Activated CD8-positive, alpha-beta T cell treated with anti-CD3 and anti-CD28 coated beads, Interleukin-2, amount 10 ng/mL, durations not matched to agents 7 days and 5 days (primary cell): ENCODE measurements around the gene AK1. TPM values are rescaled to one million over a fixed set of nuclear protein-coding genes. Genes with fewer than 3 reads are reported as not detected.
"Not testable (repeated sequence)": the region's sequence is repeated elsewhere in the genome, so short reads cannot be mapped to it uniquely, and the experiment has no call there.

Source experiments
- ATAC-seq: fragments of 150-1000 bp; cut with Tn5 transposase; one replicate; pipeline ENCODE4 v1.10.0; 2021; ENCODE audit warnings: moderate library complexity
- CTCF ChIA-PET: fragments of 350-600 bp; sonication (Branson Sonifier 250); formaldehyde crosslinking; loops from one replicate; lab custom pipeline; 2021; ENCODE audit warnings: antibody characterized with exemption; lab: Charles Lee
- POLR2A ChIA-PET: fragments of 350-600 bp; sonication (Branson Sonifier 250); formaldehyde crosslinking; loops from one replicate; lab custom pipeline; 2021; ENCODE audit warnings: antibody characterized with exemption; lab: Charles Lee
- DNase-seq: peaks from one replicate; pipeline ENCODE4 v3.0.0-alpha.2; 2020
- H3K27ac Mint-ChIP-seq: one replicate; pipeline ENCODE4 v1.8.0; 2021; ENCODE audit warnings: mild to moderate bottlenecking, mixed read lengths
- H3K27me3 Mint-ChIP-seq: one replicate; pipeline ENCODE4 v1.8.0; 2021; ENCODE audit warnings: low read depth, mixed read lengths
- H3K36me3 Mint-ChIP-seq: one replicate; pipeline ENCODE4 v1.8.0; 2021; ENCODE audit warnings: low read depth, mixed read lengths
- H3K4me1 Mint-ChIP-seq: one replicate; pipeline ENCODE4 v1.8.0; 2021; ENCODE audit warnings: low read depth, mixed read lengths
- H3K4me3 Mint-ChIP-seq: one replicate; pipeline ENCODE4 v1.8.0; 2021; ENCODE audit warnings: mild to moderate bottlenecking, mixed read lengths
- H3K9me3 Mint-ChIP-seq: one replicate; pipeline ENCODE4 v1.8.0; 2022; ENCODE audit warnings: mixed read lengths; ENCODE audit not compliant: insufficient read depth
- total RNA-seq, 2 experiments: library from RNA; stranded (reverse); gene quantifications; one replicate each; pipeline ENCODE4 v1.2.3, GENCODE V29; 2021

Gene AK1
- total RNA-seq, 2 experiments from 2014 or later = 22.4 to 30.4 TPM

DNA sequence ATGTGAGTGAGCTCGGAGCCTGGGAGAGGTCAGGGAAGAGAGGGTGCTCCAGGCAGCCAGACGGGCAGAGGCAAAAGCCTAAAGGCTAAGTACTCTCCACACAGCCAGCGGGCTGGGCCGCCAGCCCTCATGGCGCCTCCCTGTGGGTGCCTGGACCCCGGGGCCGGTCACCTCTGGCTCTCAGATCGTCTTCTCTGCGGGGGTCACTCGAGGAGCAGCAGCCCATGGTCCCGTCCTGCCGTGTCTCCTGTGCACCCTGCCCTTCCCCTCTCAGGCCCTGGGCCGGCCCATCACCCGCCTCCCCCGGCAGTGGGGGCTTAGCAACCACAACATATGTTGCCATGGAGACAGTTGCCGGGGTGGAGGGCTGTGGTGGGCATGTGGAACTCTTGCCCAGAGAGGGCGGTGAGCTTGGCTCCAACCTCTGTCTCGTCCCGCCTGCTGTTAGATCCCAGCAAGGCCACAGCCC lies 4.2 kb downstream of the AK1 start:
- H3K36me3 Mint-ChIP-seq = no peaks in the 10 kb centered on the region
- H3K4me3 Mint-ChIP-seq = no peak overlapping the region
- H3K4me1 Mint-ChIP-seq = peaks cover 8% of the 10 kb centered on the region
- no peaks in the 10 kb centered on the region for H3K9me3 Mint-ChIP-seq
- ATAC-seq (no peak), DNase-seq (no peak)
- ChIA-PET CTCF (interaction anchor here (0.8 to 4.9 kb wide), 3 partner anchors 42 to 138 kb away, joined by 3 to 53 read pairs (median 3); partner anchors contain the start of gene TOR2A), POLR2A (no interaction called here)
- no peak overlapping the region for H3K27ac Mint-ChIP-seq
- peaks cover 3% of the 10 kb centered on the region for H3K27me3 Mint-ChIP-seq

DNA sequence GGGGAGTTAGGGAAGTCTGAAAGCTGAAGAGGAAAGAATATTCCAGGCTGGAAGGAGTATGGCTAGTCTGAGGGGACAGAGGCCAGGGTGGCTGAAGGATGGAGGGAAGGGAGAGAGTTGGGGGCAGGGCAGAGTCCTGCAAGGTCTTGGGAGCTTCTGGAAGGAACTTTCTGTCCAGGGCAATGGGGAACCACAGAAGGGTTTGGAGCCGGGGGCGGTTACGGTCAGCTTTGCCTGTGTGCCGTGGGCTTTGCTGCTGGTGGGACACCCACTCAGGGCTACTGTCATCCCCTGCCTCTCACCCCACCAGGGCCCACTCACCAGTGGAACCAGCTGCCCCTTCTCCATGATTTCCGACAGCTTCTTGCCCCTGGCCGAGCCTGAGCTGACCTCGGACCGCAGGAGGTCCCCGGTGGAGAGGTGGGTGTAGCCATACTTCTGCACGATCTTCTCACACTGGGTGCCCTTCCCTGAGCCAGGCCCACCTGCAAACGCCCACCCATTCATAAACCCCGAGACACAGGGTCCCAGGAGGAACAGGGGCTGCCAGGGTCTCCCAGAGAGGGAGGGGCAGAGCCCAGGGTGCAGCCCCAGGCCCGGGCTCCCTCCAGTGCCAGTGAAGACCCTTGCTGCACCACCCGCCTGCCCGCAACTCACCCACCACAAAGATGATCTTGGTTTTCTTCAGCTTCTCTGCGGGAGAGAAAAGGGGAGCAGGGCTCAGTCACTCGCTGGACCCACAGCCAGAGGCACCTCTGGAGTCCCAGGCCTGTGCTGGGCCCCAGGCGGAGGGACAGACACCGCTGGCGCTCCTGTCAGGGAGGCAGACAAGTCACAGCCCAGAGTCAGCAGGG lies 4.9 kb downstream of the AK1 start:
- CTCF ChIA-PET = interaction anchor here (0.6 to 4.9 kb wide), 3 partner anchors 9 to 138 kb away, joined by 3 to 53 read pairs (median 3); partner anchors contain the start of gene TOR2A
- Mint-ChIP-seq H3K36me3 (no peaks in the 10 kb centered on the region), H3K9me3 (no peaks in the 10 kb centered on the region), H3K4me3 (no peak overlapping the region), H3K27me3 (peaks cover 3% of the 10 kb centered on the region), H3K27ac (no peak overlapping the region), H3K4me1 (peaks cover 8% of the 10 kb centered on the region)
- no peak for ATAC-seq
- POLR2A ChIA-PET = no interaction called here
- no peak for DNase-seq

DNA sequence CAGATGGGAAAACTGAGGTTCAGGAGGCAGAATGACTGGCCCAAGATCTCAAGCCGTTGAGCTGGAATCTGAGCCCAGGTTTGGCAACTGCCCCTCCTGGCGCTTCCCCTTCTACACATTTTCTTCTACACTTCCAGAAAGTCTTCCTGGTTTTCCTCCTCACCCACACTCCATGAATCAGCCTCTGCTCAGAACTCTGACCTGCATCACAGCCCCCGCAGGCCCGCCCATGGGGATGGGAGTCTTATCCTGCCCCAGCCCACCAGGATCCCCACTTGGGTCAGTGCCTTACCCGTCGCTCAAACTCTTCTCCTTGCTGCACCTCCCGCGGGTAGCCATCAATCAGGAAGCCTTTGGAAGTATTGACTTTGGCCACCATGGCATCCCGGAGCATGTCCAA lies 5.9 kb downstream of the AK1 start:
- no peak overlapping the region for H3K27ac Mint-ChIP-seq
- H3K36me3 Mint-ChIP-seq = peaks cover 3% of the 10 kb centered on the region
- no peaks in the 10 kb centered on the region for H3K9me3 Mint-ChIP-seq
- ChIA-PET POLR2A (no interaction called here), CTCF (interaction anchor here (1.0 to 4.9 kb wide), 4 partner anchors 14 to 137 kb away, joined by 3 to 55 read pairs (median 36); partner anchors contain the start of genes CDK9 and TOR2A)
- no peak for DNase-seq
- no peak overlapping the region for H3K4me3 Mint-ChIP-seq
- H3K4me1 Mint-ChIP-seq = peaks cover 5% of the 10 kb centered on the region
- ATAC-seq = no peak
- no peaks in the 10 kb centered on the region for H3K27me3 Mint-ChIP-seq

DNA sequence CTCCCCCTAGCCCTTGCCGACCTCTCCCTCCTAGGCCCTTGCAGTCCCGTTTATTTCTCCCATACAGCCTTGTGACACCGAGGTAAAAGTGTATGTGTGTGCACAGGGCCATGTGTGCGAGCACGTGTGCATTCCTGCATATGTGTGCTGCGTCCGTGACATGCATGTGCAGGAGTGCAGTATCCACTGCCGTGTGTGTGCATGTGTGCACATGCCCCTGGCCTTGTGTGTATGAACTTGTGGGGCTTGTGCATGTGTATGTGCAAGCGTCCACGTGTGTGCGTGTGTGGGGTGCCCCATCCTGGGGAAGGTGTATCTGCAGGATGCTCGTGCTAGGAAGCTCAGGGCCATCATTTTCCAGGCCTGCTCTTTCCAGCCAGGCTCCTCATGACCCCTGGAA lies 6.6 kb downstream of the AK1 start:
- Mint-ChIP-seq H3K27me3 (no peaks in the 10 kb centered on the region), H3K27ac (no peak overlapping the region), H3K36me3 (peaks cover 3% of the 10 kb centered on the region), H3K4me1 (peaks cover 9% of the 10 kb centered on the region), H3K9me3 (no peaks in the 10 kb centered on the region), H3K4me3 (no peak overlapping the region)
- CTCF ChIA-PET = interaction anchor here (1.0 to 4.9 kb wide), 16 partner anchors 9 to 136 kb away, joined by 3 to 55 read pairs (median 12); partner anchors contain the start of genes CDK9, ENG, ST6GALNAC4 and TOR2A
- ATAC-seq (no peak), DNase-seq (no peak)
- POLR2A ChIA-PET = no interaction called here

DNA sequence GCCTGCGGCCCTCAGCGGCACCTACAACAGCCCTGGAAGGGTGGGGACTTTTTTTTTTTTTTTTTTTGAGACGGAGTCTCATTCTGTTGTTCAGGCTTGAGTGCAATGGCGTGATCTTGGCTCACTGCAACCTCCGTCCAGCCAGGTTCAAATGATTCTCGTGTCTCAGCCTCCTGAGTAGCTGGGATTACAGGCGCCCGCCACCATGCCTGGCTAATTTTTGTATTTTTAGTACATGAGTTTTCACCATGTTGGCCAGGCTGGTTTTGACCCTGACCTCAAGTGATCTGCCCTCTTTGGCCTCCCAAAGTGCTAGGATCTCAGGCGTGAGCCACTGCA lies 7.4 kb downstream of the AK1 start:
- not testable (repeated sequence) for H3K27me3 Mint-ChIP-seq, H3K27ac Mint-ChIP-seq, H3K9me3 Mint-ChIP-seq, ATAC-seq, H3K4me3 Mint-ChIP-seq, DNase-seq, H3K36me3 Mint-ChIP-seq
- H3K4me1 Mint-ChIP-seq = peaks cover 17% of the 10 kb centered on the region
- POLR2A ChIA-PET = interaction anchor here (0.8 to 1.4 kb wide), 5 partner anchors 17 to 107 kb away, joined by 3 to 5 read pairs (median 4); partner anchors contain the start of gene CDK9
- CTCF ChIA-PET = interaction anchor here (0.8 to 4.9 kb wide), 53 partner anchors 9 to 291 kb away, joined by 3 to 55 read pairs (median 5); partner anchors contain the start of genes CDK9, ENG, FPGS and SH2D3C

DNA sequence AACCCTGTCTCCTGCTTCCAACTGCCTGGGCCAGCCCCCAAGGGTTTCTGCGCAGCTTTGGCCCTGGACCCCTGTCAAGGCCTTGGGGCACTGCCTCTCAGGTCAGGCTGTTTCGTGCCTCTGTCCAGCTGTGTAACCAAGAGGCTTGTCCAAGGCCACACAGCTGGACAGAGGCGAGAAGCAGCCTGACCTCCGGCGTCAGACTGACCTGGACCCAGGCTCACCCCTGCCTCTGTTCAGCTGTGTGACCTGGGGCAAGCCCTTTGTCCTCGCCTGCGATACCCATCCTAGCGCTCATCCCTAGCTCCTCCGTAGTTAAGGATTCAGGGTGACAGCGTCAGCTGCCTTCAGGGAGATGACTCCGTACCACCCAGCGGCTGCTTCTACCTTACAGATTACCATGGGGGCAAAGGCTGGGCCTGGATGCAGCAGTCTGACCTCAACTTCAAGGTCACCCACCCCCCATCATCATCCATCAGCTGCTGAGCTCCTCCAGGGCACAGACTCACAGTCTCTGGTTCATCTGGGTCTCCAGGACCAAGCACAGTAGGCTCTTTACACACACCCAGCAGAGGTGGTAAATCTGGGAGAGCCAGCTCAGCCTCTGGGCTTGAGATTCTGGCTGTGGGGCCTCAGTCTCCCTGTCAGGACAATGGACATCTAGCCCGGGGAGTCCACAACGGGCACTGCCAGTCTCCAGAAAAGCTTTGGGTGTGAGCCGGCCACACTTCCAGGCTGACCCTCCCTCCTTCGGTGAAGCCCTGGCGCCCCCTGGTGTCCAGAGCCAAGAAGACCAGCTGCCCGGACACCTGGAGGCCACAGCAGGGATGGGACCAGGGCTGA lies 7.9 kb downstream of the AK1 start:
- ChIA-PET CTCF (interaction anchor here (0.6 to 4.9 kb wide), 62 partner anchors 8 to 290 kb away, joined by 3 to 55 read pairs (median 5); partner anchors contain the start of genes CDK9, ENG, FPGS and SH2D3C), POLR2A (interaction anchor here (0.6 to 1.4 kb wide), 7 partner anchors 16 to 135 kb away, joined by 3 to 5 read pairs (median 4); partner anchors contain the start of genes CDK9 and TOR2A)
- H3K4me1 Mint-ChIP-seq = peaks cover 23% of the 10 kb centered on the region
- ATAC-seq (peak; percentile 89), DNase-seq (peak; percentile 87)
- no peaks in the 10 kb centered on the region for H3K9me3 Mint-ChIP-seq
- H3K27me3 Mint-ChIP-seq = no peaks in the 10 kb centered on the region
- H3K27ac Mint-ChIP-seq = no peak overlapping the region
- peaks cover 6% of the 10 kb centered on the region for H3K36me3 Mint-ChIP-seq
- no peak overlapping the region for H3K4me3 Mint-ChIP-seq

DNA sequence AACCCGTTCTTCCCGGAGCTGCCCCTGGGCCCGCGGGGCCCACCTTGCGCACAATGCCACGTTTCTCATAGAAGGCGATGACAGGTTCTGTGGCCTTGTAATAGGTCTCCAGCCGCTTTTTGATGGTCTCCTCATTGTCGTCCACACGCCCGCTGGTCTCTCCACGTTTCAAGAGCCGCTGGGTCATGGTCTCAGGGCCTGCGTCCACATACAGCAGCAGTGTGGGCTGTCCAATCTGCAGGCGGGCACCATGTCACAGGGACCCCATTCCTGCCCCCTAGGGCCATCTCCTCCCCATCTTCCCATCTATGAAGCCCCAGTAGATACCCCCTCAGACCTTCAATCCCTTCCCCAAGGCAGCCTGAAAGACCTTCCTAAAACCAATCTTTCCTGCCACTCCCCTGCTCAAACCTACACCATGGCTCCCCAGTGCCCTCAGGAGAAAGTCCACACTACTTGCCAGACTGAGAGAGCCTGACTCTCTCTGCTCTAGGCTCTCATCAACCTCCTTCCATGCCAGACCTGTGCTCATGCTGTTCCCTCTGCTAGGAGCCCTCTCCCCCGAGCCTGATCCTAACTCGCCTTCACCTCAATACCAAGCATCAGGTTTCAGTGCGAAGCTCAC lies 9.1 kb downstream of the AK1 start:
- Mint-ChIP-seq H3K4me3 (no peak overlapping the region), H3K9me3 (no peaks in the 10 kb centered on the region), H3K27me3 (no peaks in the 10 kb centered on the region), H3K27ac (peak overlapping the region; percentile 11), H3K4me1 (peaks cover 24% of the 10 kb centered on the region), H3K36me3 (peaks cover 6% of the 10 kb centered on the region)
- ChIA-PET CTCF (interaction anchor here (0.6 to 4.9 kb wide), 16 partner anchors 14 to 363 kb away, joined by 3 to 55 read pairs (median 9); partner anchors contain the start of genes CDK9, ENG, ST6GALNAC6 and TOR2A), POLR2A (interaction anchor here (0.6 to 1.4 kb wide), 2 partner anchors 16 to 80 kb away, joined by 3 read pairs; no protein-coding TSS in a partner anchor)
- DNase-seq = no peak
- ATAC-seq = no peak

DNA sequence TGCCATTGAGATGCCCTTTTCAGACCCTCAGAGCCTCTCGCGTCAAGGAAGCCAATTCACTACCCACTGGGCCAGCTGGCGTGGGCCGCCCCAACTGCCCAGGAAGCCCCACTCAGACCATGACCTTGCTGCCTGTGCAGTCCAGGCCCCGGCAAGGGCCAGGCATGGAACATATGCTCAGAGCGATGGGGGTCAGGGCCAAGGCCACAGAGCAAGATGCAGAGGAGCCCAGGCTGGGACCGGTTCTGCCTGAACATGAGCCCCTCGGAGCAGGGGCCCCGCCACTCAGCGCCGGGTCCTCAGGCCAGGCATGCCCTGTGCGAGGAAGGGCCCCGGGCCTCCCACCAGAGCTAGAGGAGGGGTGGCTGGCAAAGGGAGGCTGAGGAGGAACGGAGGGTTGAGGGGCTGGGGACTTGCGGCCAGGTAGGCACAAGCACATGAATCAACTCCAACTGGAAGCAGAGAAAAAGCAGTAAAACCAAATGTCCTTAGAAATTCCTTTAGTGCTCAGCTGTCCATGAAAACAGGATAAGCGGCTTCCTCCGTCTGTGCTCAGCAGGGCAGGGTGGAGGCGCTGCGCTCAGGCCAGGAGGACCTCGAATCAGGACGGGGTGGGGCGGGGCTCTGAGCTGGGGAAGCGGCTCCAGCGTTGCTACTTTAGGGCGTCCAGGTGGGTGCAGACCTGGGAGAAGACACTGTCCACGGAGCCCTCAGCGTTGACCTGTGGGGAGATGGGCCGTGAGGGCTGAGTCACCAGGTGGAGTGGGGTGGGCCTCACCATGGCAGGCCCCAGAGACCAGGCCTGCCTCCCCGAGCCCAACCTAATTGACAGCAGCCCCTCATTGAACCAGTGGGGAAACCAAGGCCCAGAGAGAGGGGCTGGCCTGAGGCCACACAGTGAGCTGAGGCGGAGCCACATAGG lies 9.9 kb downstream of the AK1 start:
- POLR2A ChIA-PET = no interaction called here
- H3K27ac Mint-ChIP-seq = no peak overlapping the region
- CTCF ChIA-PET = interaction anchor here (0.6 to 4.8 kb wide), 5 partner anchors 14 to 363 kb away, joined by 3 to 55 read pairs (median 38); partner anchors contain the start of genes CDK9 and ENG

DNA sequence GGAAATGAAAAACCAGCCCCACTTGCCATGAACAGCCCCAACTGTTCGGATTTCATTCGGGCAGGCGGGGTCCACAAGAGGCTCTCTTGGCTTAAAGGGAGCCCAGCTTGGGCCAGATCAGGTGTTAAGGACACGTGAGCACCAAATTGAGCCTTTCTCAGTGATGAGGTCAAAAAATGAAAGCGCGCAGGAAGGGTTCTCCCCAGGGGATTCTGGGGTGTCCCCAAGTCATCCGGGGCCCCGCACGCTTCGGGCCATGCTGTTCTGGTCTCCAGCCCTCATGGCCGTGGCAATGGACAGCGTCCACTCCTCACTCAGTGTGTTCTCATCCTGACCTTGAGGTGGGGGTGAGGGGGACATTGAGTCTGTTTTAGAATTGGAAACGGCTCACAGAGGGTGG lies 10.9 kb downstream of the AK1 start:
- ATAC-seq (no peak), DNase-seq (no peak)
- H3K9me3 Mint-ChIP-seq = no peaks in the 10 kb centered on the region
- ChIA-PET CTCF (interaction anchor here (2.6 to 3.0 kb wide), 2 partner anchors 79 to 132 kb away, joined by 9 to 13 read pairs; partner anchors contain the start of gene TOR2A), POLR2A (interaction anchor here (4.1 kb wide), 1 partner anchor 12 kb away, joined by 14 read pairs; the partner anchor contains the start of gene ENG)
- H3K27ac Mint-ChIP-seq = no peak overlapping the region
- no peaks in the 10 kb centered on the region for H3K27me3 Mint-ChIP-seq
- peaks cover 42% of the 10 kb centered on the region for H3K4me1 Mint-ChIP-seq
- no peak overlapping the region for H3K4me3 Mint-ChIP-seq
- H3K36me3 Mint-ChIP-seq = peaks cover 6% of the 10 kb centered on the region

More for the DNA sequence above, 9.9 kb downstream of the AK1 start:
- Mint-ChIP-seq H3K4me1 (peaks cover 31% of the 10 kb centered on the region), H3K27me3 (no peaks in the 10 kb centered on the region), H3K36me3 (peaks cover 6% of the 10 kb centered on the region), H3K9me3 (no peaks in the 10 kb centered on the region), H3K4me3 (no peak overlapping the region)
- no peak for DNase-seq
- ATAC-seq = no peak
